Measurements from ENCODE around the gene CSTF2T. TPM values are rescaled to one million over a fixed set of nuclear protein-coding genes. Genes with fewer than 3 reads are reported as not detected.

The CSTF2T gene
- total RNA-seq, 2 experiments from 2014 or later: 27.3 to 28.6 TPM

DNA sequence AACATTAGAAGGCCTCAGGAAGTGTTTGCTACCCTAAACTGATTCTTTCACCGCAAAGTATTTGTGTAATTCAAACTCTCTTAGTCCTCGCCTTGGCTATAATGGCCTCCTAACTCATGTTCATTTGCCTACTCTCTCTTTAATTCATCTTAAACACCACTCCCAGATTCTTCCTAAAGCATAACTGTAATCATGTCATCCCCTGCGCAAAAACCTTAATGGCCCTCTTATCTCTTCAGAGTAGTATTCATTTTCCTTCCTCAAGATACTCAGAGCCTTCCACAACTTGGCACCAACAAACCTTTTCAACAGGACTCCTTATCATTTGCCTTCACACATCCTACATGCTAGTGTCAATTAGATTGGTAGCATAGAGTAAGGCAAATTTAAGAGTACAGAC, 42.9 kb downstream of the CSTF2T start:
- ChIA-PET CTCF (no interaction called here), POLR2A (no interaction called here)

DNA sequence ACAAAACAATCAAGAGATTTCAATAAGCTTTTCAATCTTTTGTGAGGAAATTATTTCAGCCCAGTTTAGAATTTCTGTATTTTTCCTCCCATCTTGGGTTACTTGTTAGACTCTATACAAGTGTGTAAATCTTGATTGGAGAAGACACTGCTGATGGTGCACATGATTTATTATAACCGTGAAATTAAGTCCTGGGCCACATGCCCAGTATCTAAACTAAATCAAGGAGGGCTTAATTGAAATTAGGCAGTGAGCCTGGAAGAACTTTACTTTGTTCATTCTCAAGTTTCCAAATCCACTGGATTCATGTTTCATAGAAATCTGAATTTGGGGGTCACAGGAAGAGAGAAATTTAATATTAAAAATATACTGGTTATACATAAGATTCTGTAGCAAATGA, 44.5 kb downstream of the CSTF2T start:
- POLR2A ChIA-PET: no interaction called here
- CTCF ChIA-PET: no interaction called here

GRCh38 chr10:51653025-51653424, 46.4 kb downstream of the CSTF2T start:
- ChIA-PET POLR2A (no interaction called here), CTCF (no interaction called here)

DNA sequence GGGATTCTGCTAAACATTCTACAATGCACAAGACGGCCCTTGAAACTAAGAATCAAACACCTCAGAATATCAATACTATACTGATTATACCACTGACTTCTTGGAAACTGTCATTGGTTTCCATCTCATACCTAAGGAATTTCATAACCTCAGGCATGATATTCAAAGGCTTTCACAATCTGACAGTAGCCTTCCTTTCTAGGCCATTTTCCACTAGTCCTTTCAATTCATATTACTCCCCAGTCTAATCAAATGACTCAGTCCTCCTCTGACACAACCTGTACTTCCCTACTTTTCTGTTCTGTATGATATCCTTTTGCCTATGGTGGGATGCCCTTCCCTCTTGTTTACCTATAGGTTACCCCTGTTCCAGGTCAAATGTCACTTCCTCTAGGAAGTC, 48.3 kb downstream of the CSTF2T start:
- ChIA-PET POLR2A (no interaction called here), CTCF (no interaction called here)

- ChIA-PET CTCF (no interaction called here), POLR2A (no interaction called here)
Measured at GRCh38 chr10:51649064-51649463, 50.3 kb downstream of the CSTF2T start.
